OCI-LY1 (cell line): ENCODE data around the gene UNC80.

Source experiments
- H2AFZ ChIP-seq: fragments of 200-600 bp; sonication (generic), shearing (Covaris generic); 2 replicates; pipeline ENCODE4 v1.6.0; 2014; ENCODE audit warnings: antibody characterized with exemption, mild to moderate bottlenecking, low read length
- H3F3A ChIP-seq: fragments of 200-600 bp; sonication (generic), shearing (Covaris generic); 2 replicates; pipeline ENCODE4 v1.6.0; 2014; ENCODE audit warnings: mild to moderate bottlenecking, antibody characterized with exemption, low read length, moderate library complexity; ENCODE audit not compliant: insufficient read depth
- H3K27ac ChIP-seq: fragments of 200-600 bp; sonication (generic); 2 replicates; pipeline ENCODE4 v1.5.1; 2014; ENCODE audit warnings: low read length, mixed run types, mild to moderate bottlenecking, low read depth; ENCODE audit not compliant: poor library complexity, severe bottlenecking
- H3K27me3 ChIP-seq: fragments of 200-600 bp; sonication (generic); 2 replicates; pipeline ENCODE4 v1.6.0; 2014; ENCODE audit warnings: antibody characterized with exemption, mild to moderate bottlenecking, low read length, moderate library complexity; ENCODE audit not compliant: insufficient read depth
- H3K36me3 ChIP-seq: fragments of 200-600 bp; sonication (generic); 2 replicates; pipeline ENCODE4 v1.6.1; 2014; ENCODE audit warnings: mild to moderate bottlenecking, antibody characterized with exemption, low read length, moderate library complexity, mixed read lengths; ENCODE audit not compliant: insufficient read depth
- H3K4me1 ChIP-seq: fragments of 200-600 bp; sonication (generic); 2 replicates; pipeline ENCODE4 v1.5.1; 2014; ENCODE audit warnings: mild to moderate bottlenecking, low read length, moderate library complexity; ENCODE audit not compliant: insufficient read depth, severe bottlenecking
- H3K4me2 ChIP-seq: fragments of 200-600 bp; sonication (generic), shearing (Covaris generic); 2 replicates; pipeline ENCODE4 v1.6.1; 2014; ENCODE audit warnings: low read length
- H3K4me3 ChIP-seq: fragments of 200-600 bp; sonication (generic); 2 replicates; pipeline ENCODE4 v1.5.1; 2014; ENCODE audit warnings: low read length, low read depth, mild to moderate bottlenecking, mixed read lengths; ENCODE audit not compliant: poor library complexity, severe bottlenecking
- H3K79me2 ChIP-seq: fragments of 200-600 bp; shearing (Covaris generic); 2 replicates; pipeline ENCODE4 v1.6.1; 2016; ENCODE audit warnings: mixed run types, low read length, mixed read lengths; ENCODE audit not compliant: insufficient read depth
- H3K9ac ChIP-seq: fragments of 200-600 bp; sonication (generic), shearing (Covaris generic); 2 replicates; pipeline ENCODE4 v1.6.1; 2014; ENCODE audit warnings: mild to moderate bottlenecking, low read length, mixed read lengths
- H3K9me2 ChIP-seq: fragments of 200-600 bp; sonication (generic), shearing (Covaris generic); 2 replicates; pipeline ENCODE4 v1.6.1; 2014; ENCODE audit warnings: low read depth, mild to moderate bottlenecking, low read length, mixed read lengths
- H3K9me3 ChIP-seq: fragments of 200-600 bp; shearing (Covaris generic); 2 replicates; pipeline ENCODE4 v1.6.1; 2014; ENCODE audit warnings: low read length, mixed read lengths
- H4K20me1 ChIP-seq: fragments of 200-600 bp; sonication (generic), shearing (Covaris generic); 2 replicates; pipeline ENCODE4 v1.6.0; 2016; ENCODE audit warnings: mild to moderate bottlenecking, low read length; ENCODE audit not compliant: insufficient read depth
- CTCF ChIP-seq: fragments of 200-600 bp; sonication (generic), shearing (Covaris generic); IDR thresholded peaks from 2 replicates; pipeline ENCODE4 v1.5.1; 2017; ENCODE audit warnings: mild to moderate bottlenecking, antibody characterized with exemption, low read length, moderate library complexity, mixed read lengths
- EZH2 ChIP-seq: fragments of 200-600 bp; sonication (generic), shearing (Covaris generic); IDR thresholded peaks from 2 replicates; pipeline ENCODE4 v1.8.0; 2017; ENCODE audit warnings: borderline replicate concordance, mixed run types, mild to moderate bottlenecking, antibody characterized with exemption, low read length, moderate library complexity, mixed read lengths

The UNC80 gene

DNA sequence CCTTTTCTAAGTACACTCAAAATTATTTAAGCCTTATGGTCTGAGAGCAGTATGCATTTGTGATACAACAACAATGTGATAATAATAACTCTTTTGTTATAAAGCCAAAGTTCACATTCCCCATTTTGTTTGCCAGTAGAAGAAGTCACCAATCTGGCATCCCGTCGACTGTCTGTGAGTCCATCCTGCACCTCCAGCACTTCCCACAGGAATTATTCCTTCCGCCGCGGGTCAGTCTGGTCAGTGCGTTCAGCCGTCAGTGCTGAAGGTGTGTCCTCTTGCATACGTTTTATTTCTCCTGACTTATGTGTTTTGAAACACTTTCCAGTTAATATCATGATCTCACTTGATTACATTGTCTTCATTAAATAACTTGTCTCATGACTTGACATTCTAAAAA, 150.5 kb downstream of the UNC80 start:
- Histone ChIP-seq H4K20me1 (no peaks in the 10 kb centered on the region), H3K9me3 (no peaks in the 10 kb centered on the region), H3K79me2 (no peaks in the 10 kb centered on the region), H3K27ac (no peak overlapping the region), H3K36me3 (no peaks in the 10 kb centered on the region), H3K9ac (no peak overlapping the region), H3K4me2 (no peak overlapping the region), H3K27me3 (no peaks in the 10 kb centered on the region), H3F3A (no peaks in the 10 kb centered on the region), H3K4me1 (no peaks in the 10 kb centered on the region), H3K9me2 (no peaks in the 10 kb centered on the region), H2AFZ (no peak overlapping the region), H3K4me3 (no peak overlapping the region)
- TF ChIP-seq EZH2: no peak
- TF ChIP-seq CTCF: no peak

DNA sequence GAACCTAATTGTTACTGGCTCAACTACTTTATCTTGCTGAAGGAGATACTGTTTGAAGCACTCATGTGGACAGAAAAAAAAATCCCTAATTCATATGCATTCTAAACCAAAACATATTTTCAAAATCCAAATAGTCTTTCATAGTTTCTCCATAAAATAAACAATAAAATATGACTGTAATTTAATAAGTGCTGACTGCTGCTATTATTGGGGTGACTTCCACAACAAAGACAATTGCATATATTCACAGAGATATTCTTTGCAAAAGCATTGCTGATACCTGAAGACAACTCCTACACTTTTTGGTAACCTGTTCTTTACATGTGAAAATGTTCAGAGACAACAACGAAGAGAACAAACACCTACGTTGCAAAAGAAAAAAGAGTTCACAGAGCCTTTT, 157.7 kb downstream of the UNC80 start:
- no peaks in the 10 kb centered on the region for H3K9me2 ChIP-seq
- no peaks in the 10 kb centered on the region for H3K9me3 ChIP-seq
- H3K36me3 ChIP-seq: no peaks in the 10 kb centered on the region
- H3K9ac ChIP-seq: no peak overlapping the region
- H3K27me3 ChIP-seq: no peaks in the 10 kb centered on the region
- no peaks in the 10 kb centered on the region for H3K4me1 ChIP-seq
- TF ChIP-seq CTCF (no peak), EZH2 (no peak)
- H3K4me3 ChIP-seq: no peak overlapping the region
- no peaks in the 10 kb centered on the region for H3F3A ChIP-seq
- H4K20me1 ChIP-seq: no peaks in the 10 kb centered on the region
- no peak overlapping the region for H3K27ac ChIP-seq
- no peak overlapping the region for H2AFZ ChIP-seq
- no peak overlapping the region for H3K4me2 ChIP-seq
- H3K79me2 ChIP-seq: no peaks in the 10 kb centered on the region

GRCh38 chr2:209933499-209934483, 162.2 kb downstream of the UNC80 start:
- no peaks in the 10 kb centered on the region for H3K27me3 ChIP-seq
- H3F3A ChIP-seq: no peaks in the 10 kb centered on the region
- H3K9me3 ChIP-seq: no peaks in the 10 kb centered on the region
- no peaks in the 10 kb centered on the region for H3K4me1 ChIP-seq
- no peak overlapping the region for H3K27ac ChIP-seq
- no peaks in the 10 kb centered on the region for H3K9me2 ChIP-seq
- no peak for TF ChIP-seq EZH2
- no peak for TF ChIP-seq CTCF
- H2AFZ ChIP-seq: no peak overlapping the region
- H3K36me3 ChIP-seq: no peaks in the 10 kb centered on the region
- no peaks in the 10 kb centered on the region for H3K79me2 ChIP-seq
- no peak overlapping the region for H3K4me2 ChIP-seq
- no peak overlapping the region for H3K4me3 ChIP-seq
- no peaks in the 10 kb centered on the region for H4K20me1 ChIP-seq
- no peak overlapping the region for H3K9ac ChIP-seq
